Trophoblast cell (in vitro differentiated cells and primary cell): ENCODE measurements around the gene GSK3B.

ENCODE experiments used
- DNase-seq, 2 donors: peaks; one replicate each; pipeline ENCODE4 v3.0.0-alpha.2; 2016
- H2AFZ ChIP-seq: 2 replicates; pipeline ENCODE4 v1.6.1; 2013; ENCODE audit warnings: low read length, moderate library complexity, mild to moderate bottlenecking; ENCODE audit not compliant: insufficient read depth, poor library complexity
- H2AK5ac ChIP-seq: 2 replicates; pipeline ENCODE4 v1.6.1; 2013; ENCODE audit warnings: mild to moderate bottlenecking, low read length
- H2BK120ac ChIP-seq: 2 replicates; pipeline ENCODE4 v1.6.1; 2013; ENCODE audit warnings: low read length, mild to moderate bottlenecking, moderate library complexity; ENCODE audit not compliant: insufficient read depth, poor library complexity
- H2BK12ac ChIP-seq: 2 replicates; pipeline ENCODE4 v1.6.1; 2013; ENCODE audit warnings: mild to moderate bottlenecking, low read length, moderate library complexity
- H2BK5ac ChIP-seq: 2 replicates; pipeline ENCODE4 v1.6.1; 2013; ENCODE audit warnings: low read length, low read depth, moderate library complexity, mild to moderate bottlenecking; ENCODE audit not compliant: poor library complexity
- H3K14ac ChIP-seq: 2 replicates; pipeline ENCODE4 v1.6.1; 2013; ENCODE audit warnings: mild to moderate bottlenecking, low read length
- H3K18ac ChIP-seq: 2 replicates; pipeline ENCODE4 v1.6.1; 2013; ENCODE audit warnings: mild to moderate bottlenecking, low read length
- H3K23ac ChIP-seq: 2 replicates; pipeline ENCODE4 v1.6.1; 2013; ENCODE audit warnings: low read length
- H3K27ac ChIP-seq: 2 replicates; pipeline ENCODE4 v1.5.1; 2013; ENCODE audit warnings: low read depth, mild to moderate bottlenecking, inconsistent platforms, low read length, moderate library complexity
- H3K27me3 ChIP-seq: 2 replicates; pipeline ENCODE4 v1.6.1; 2013; ENCODE audit warnings: inconsistent platforms, mild to moderate bottlenecking, low read length, moderate library complexity; ENCODE audit not compliant: insufficient read depth
- H3K36me3 ChIP-seq, 2 experiments: 1 replicate in 1 of 2; 2 replicates in 1 of 2; pipeline ENCODE4 v1.6.1; 2013; ENCODE audit warnings: low read length in 2 of 2, mild to moderate bottlenecking in 2 of 2, moderate library complexity in 1 of 2; ENCODE audit not compliant: insufficient read depth in 2 of 2, control insufficient read depth in 1 of 2
- H3K4ac ChIP-seq: 2 replicates; pipeline ENCODE4 v1.6.1; 2013; ENCODE audit warnings: low read depth, mild to moderate bottlenecking, low read length, moderate library complexity
- H3K4me1 ChIP-seq, 2 experiments: 1 replicate in 1 of 2; 2 replicates in 1 of 2; pipeline ENCODE4 v1.6.1; 2013; ENCODE audit warnings: low read length in 2 of 2, mild to moderate bottlenecking in 2 of 2, moderate library complexity in 1 of 2; ENCODE audit not compliant: insufficient read depth in 2 of 2, control insufficient read depth in 1 of 2
- H3K4me2 ChIP-seq: 2 replicates; pipeline ENCODE4 v1.6.1; 2013; ENCODE audit warnings: inconsistent platforms, mild to moderate bottlenecking, low read length, moderate library complexity
- H3K4me3 ChIP-seq: 2 replicates; pipeline ENCODE4 v1.5.1; 2013; ENCODE audit warnings: mild to moderate bottlenecking, low read depth, low read length, inconsistent platforms
- H3K79me1 ChIP-seq: one replicate; pipeline ENCODE4 v1.6.1; 2013; ENCODE audit warnings: low read length
- H3K79me2 ChIP-seq: 2 replicates; pipeline ENCODE4 v1.6.1; 2013; ENCODE audit warnings: low read length, mild to moderate bottlenecking; ENCODE audit not compliant: control insufficient read depth, insufficient read depth, poor library complexity
- H3K9ac ChIP-seq: 2 replicates; pipeline ENCODE4 v1.6.1; 2013; ENCODE audit warnings: mild to moderate bottlenecking, low read length
- H3K9me3 ChIP-seq: 2 replicates; pipeline ENCODE4 v1.6.1; 2013; ENCODE audit warnings: low read depth, mild to moderate bottlenecking, control low read depth, inconsistent platforms, low read length; ENCODE audit not compliant: insufficient read depth
- H4K12ac ChIP-seq: 2 replicates; pipeline ENCODE4 v1.6.1; 2013; ENCODE audit warnings: low read depth, mild to moderate bottlenecking, low read length, moderate library complexity
- H4K8ac ChIP-seq: 2 replicates; pipeline ENCODE4 v1.6.1; 2013; ENCODE audit warnings: low read depth, mild to moderate bottlenecking, low read length, moderate library complexity
- H4K91ac ChIP-seq: one replicate; pipeline ENCODE4 v1.6.1; 2013; ENCODE audit warnings: low read depth, mild to moderate bottlenecking, low read length, moderate library complexity
- WGBS: extraction: QIAGEN DNeasy Blood & Tissue Kit; methylation state at CpG from one replicate; pipeline ENCODE4 v1.1.7; 2013; ENCODE audit warnings: missing lambda C conversion rate; ENCODE audit not compliant: insufficient read length, insufficient coverage; ENCODE audit errors: extremely low coverage; 5-methylcytosine and 5-hydroxymethylcytosine counted together

Gene GSK3B

GRCh38 chr3:120088622-120089021 lies 5.6 kb downstream of the GSK3B start:
- Histone ChIP-seq H3K23ac (no peak overlapping the region), H3K4me2 (no peak overlapping the region), H3K4me1 (peaks cover 0 to 3% of the 10 kb centered on the region in 2 experiments), H4K8ac (no peak overlapping the region), H3K14ac (no peak overlapping the region), H2BK12ac (no peak overlapping the region), H3K4me3 (no peak overlapping the region), H4K12ac (no peak overlapping the region), H3K27ac (no peak overlapping the region), H3K9ac (no peak overlapping the region), H2AK5ac (no peak overlapping the region), H3K27me3 (no peaks in the 10 kb centered on the region), H3K4ac (peak overlapping the region; percentile 93), H2BK120ac (no peak overlapping the region), H2AFZ (no peak overlapping the region), H3K79me1 (no peaks in the 10 kb centered on the region), H3K9me3 (no peaks in the 10 kb centered on the region), H3K79me2 (peaks cover 17% of the 10 kb centered on the region), H4K91ac (no peak overlapping the region), H3K36me3 (peaks cover 0 to 2% of the 10 kb centered on the region in 2 experiments), H3K18ac (no peak overlapping the region), H2BK5ac (no peak overlapping the region)
- no CpG with 5 or more reads among the region's 3 CpGs for WGBS
- DNase-seq, result no peak

- no peak overlapping the region for H2BK120ac ChIP-seq
- H3K27me3 ChIP-seq, result no peaks in the 10 kb centered on the region
- H4K12ac ChIP-seq, result no peak overlapping the region
- no peak overlapping the region for H2AFZ ChIP-seq
- H3K9ac ChIP-seq, result no peak overlapping the region
- H3K4me1 ChIP-seq, result peaks cover 3% of the 10 kb centered on the region in 2 experiments
- H3K9me3 ChIP-seq, result no peaks in the 10 kb centered on the region
- no peak overlapping the region for H2BK12ac ChIP-seq
- no peak overlapping the region for H3K27ac ChIP-seq
- no peak overlapping the region for H3K4me3 ChIP-seq
- peak in 1 of 2 donors; percentile 21 for DNase-seq
- no peak overlapping the region for H3K14ac ChIP-seq
- no peak overlapping the region for H4K91ac ChIP-seq
- WGBS, result no CpG with 5 or more reads among the region's 3 CpGs
- no peak overlapping the region for H3K4ac ChIP-seq
- no peak overlapping the region for H3K4me2 ChIP-seq
- no peak overlapping the region for H2BK5ac ChIP-seq
- H3K36me3 ChIP-seq, result peaks cover 2 to 6% of the 10 kb centered on the region in 2 experiments
- no peak overlapping the region for H3K18ac ChIP-seq
- no peak overlapping the region for H4K8ac ChIP-seq
- H2AK5ac ChIP-seq, result no peak overlapping the region
- H3K79me1 ChIP-seq, result no peaks in the 10 kb centered on the region
- H3K23ac ChIP-seq, result no peak overlapping the region
- H3K79me2 ChIP-seq, result peaks cover 21% of the 10 kb centered on the region
Measured at GRCh38 chr3:120081719-120082118, 12.5 kb downstream of the GSK3B start.

GRCh38 chr3:120080836-120081235 lies 13.4 kb downstream of the GSK3B start:
- Histone ChIP-seq H2AK5ac (no peak overlapping the region), H3K4me3 (no peak overlapping the region), H3K79me2 (peaks cover 18% of the 10 kb centered on the region), H3K9me3 (no peaks in the 10 kb centered on the region), H3K27me3 (no peaks in the 10 kb centered on the region), H4K12ac (no peak overlapping the region), H2BK120ac (no peak overlapping the region), H3K4me2 (no peak overlapping the region), H2AFZ (no peak overlapping the region), H3K4ac (peak overlapping the region; percentile 84), H2BK5ac (no peak overlapping the region), H2BK12ac (no peak overlapping the region), H3K23ac (no peak overlapping the region), H3K4me1 (peaks cover 3% of the 10 kb centered on the region in 2 experiments), H3K18ac (no peak overlapping the region), H4K8ac (no peak overlapping the region), H4K91ac (no peak overlapping the region), H3K36me3 (peaks cover 0 to 6% of the 10 kb centered on the region in 2 experiments), H3K14ac (no peak overlapping the region), H3K79me1 (no peaks in the 10 kb centered on the region), H3K27ac (no peak overlapping the region), H3K9ac (no peak overlapping the region)
- DNase-seq, result no peak
- WGBS, result no CpG with 5 or more reads among the region's 2 CpGs

DNA sequence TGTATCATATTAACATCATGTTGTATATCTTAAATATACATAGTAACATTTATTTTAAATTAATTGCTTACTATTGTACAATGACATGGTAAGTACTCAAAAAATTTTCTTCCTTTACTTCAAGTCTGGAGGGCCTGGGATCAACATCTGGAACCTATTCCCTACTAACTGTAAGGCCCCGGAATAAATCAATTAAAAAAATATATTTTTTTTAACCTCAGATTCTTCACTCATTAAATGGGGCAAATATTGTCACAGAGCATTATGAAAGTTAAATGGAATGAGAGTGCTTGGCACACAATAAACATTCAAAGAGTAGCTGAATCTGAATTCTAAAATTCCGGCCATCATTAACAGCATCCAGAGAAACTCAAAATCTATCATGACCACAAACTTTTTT lies 16.5 kb downstream of the GSK3B start:
- H2BK12ac ChIP-seq, result no peak overlapping the region
- no peak overlapping the region for H2AK5ac ChIP-seq
- H3K27me3 ChIP-seq, result no peaks in the 10 kb centered on the region
- no peak overlapping the region for H4K8ac ChIP-seq
- no peaks in the 10 kb centered on the region for H3K9me3 ChIP-seq
- WGBS, result no CpG with 5 or more reads among the region's 2 CpGs
- no peak overlapping the region for H3K4ac ChIP-seq
- H3K4me2 ChIP-seq, result no peak overlapping the region
- no peak overlapping the region for H3K27ac ChIP-seq
- no peak overlapping the region for H3K9ac ChIP-seq
- H4K91ac ChIP-seq, result no peak overlapping the region
- no peak overlapping the region for H3K23ac ChIP-seq
- DNase-seq, result no peak
- H2AFZ ChIP-seq, result no peak overlapping the region
- H3K79me1 ChIP-seq, result no peaks in the 10 kb centered on the region
- H4K12ac ChIP-seq, result no peak overlapping the region
- H2BK120ac ChIP-seq, result no peak overlapping the region
- H3K18ac ChIP-seq, result no peak overlapping the region
- H3K4me3 ChIP-seq, result no peak overlapping the region
- peaks cover 21% of the 10 kb centered on the region for H3K79me2 ChIP-seq
- peaks cover 0 to 3% of the 10 kb centered on the region in 2 experiments for H3K4me1 ChIP-seq
- H3K36me3 ChIP-seq, result peaks cover 0 to 6% of the 10 kb centered on the region in 2 experiments
- H2BK5ac ChIP-seq, result no peak overlapping the region
- no peak overlapping the region for H3K14ac ChIP-seq
